ENCODE results near the gene FGF22. TPM values are rescaled to one million over a fixed set of nuclear protein-coding genes. Genes with fewer than 3 reads are reported as not detected.

The FGF22 gene
- total RNA-seq, 2 donors from 2014 or later, result 0.27 to 0.56 TPM

GRCh38 chr19:610071-610800 lies 29.4 kb upstream of the FGF22 start:
- Histone ChIP-seq H3K36me3 (no peaks in the 10 kb centered on the region), H3K9me3 (no peaks in the 10 kb centered on the region), H3K4me3 (peak overlapping the region; percentile 32), H3K27ac (no peak overlapping the region), H3K4me1 (ENCODE audit: control insufficient read depth in 1 of 2, low read depth in 2 of 2) (no peaks in the 10 kb centered on the region), H3K27me3 (replicated peaks; ENCODE audit: insufficient read depth) (no peaks in the 10 kb centered on the region)
- no peak for DNase-seq (ENCODE audit: low spot score)
- TF ChIP-seq CTCF (IDR thresholded peaks at IDR 0.05), result no peak
- no peak for ATAC-seq (ENCODE audit: insufficient number of reproducible peaks, low FRiP score, low read depth)

- DNase-seq (ENCODE audit: low spot score), result no peak
- no peaks in the 10 kb centered on the region for H3K36me3 ChIP-seq
- no peaks in the 10 kb centered on the region for H3K4me1 ChIP-seq (ENCODE audit: control insufficient read depth in 1 of 2, low read depth in 2 of 2)
- no peak for TF ChIP-seq CTCF (IDR thresholded peaks at IDR 0.05)
- no peak overlapping the region for H3K27ac ChIP-seq
- no peaks in the 10 kb centered on the region for H3K27me3 ChIP-seq (replicated peaks; ENCODE audit: insufficient read depth)
- H3K9me3 ChIP-seq, result no peaks in the 10 kb centered on the region
- no peak for ATAC-seq (ENCODE audit: insufficient number of reproducible peaks, low FRiP score, low read depth)
- peak overlapping the region; percentile 32 for H3K4me3 ChIP-seq
These were observed 28.7 kb upstream of the FGF22 start for GRCh38 chr19:610801-611480.

- no peak for TF ChIP-seq CTCF (IDR thresholded peaks at IDR 0.05)
- DNase-seq (ENCODE audit: low spot score) (no peak), ATAC-seq (ENCODE audit: insufficient number of reproducible peaks, low FRiP score, low read depth) (no peak)
- Histone ChIP-seq H3K4me1 (ENCODE audit: control insufficient read depth in 1 of 2, low read depth in 2 of 2) (no peaks in the 10 kb centered on the region), H3K36me3 (no peaks in the 10 kb centered on the region), H3K4me3 (no peak overlapping the region), H3K27ac (no peak overlapping the region), H3K27me3 (replicated peaks; ENCODE audit: insufficient read depth) (no peaks in the 10 kb centered on the region), H3K9me3 (no peaks in the 10 kb centered on the region)
These were observed 28.2 kb upstream of the FGF22 start for GRCh38 chr19:611481-611868.

GRCh38 chr19:612941-613340 lies 26.7 kb upstream of the FGF22 start:
- Histone ChIP-seq H3K36me3 (peaks cover 5% of the 10 kb centered on the region), H3K27me3 (replicated peaks; ENCODE audit: insufficient read depth) (no peaks in the 10 kb centered on the region), H3K9me3 (no peaks in the 10 kb centered on the region), H3K27ac (no peak overlapping the region), H3K4me1 (ENCODE audit: control insufficient read depth in 1 of 2, low read depth in 2 of 2) (no peaks in the 10 kb centered on the region), H3K4me3 (no peak overlapping the region)
- no peak for ATAC-seq (ENCODE audit: insufficient number of reproducible peaks, low FRiP score, low read depth)
- no peak for DNase-seq (ENCODE audit: low spot score)
- no peak for TF ChIP-seq CTCF (IDR thresholded peaks at IDR 0.05)

GRCh38 chr19:613732-614567 lies 25.7 kb upstream of the FGF22 start:
- H3K4me1 ChIP-seq (ENCODE audit: control insufficient read depth in 1 of 2, low read depth in 2 of 2), result no peaks in the 10 kb centered on the region

More at GRCh38 chr19:613732-614567, 25.7 kb upstream of the FGF22 start:
- Histone ChIP-seq H3K36me3 (peaks cover 14% of the 10 kb centered on the region), H3K27me3 (replicated peaks; ENCODE audit: insufficient read depth) (no peaks in the 10 kb centered on the region), H3K27ac (no peak overlapping the region), H3K9me3 (no peaks in the 10 kb centered on the region), H3K4me3 (no peak overlapping the region)
- ATAC-seq (ENCODE audit: insufficient number of reproducible peaks, low FRiP score, low read depth) (no peak), DNase-seq (ENCODE audit: low spot score) (no peak)
- TF ChIP-seq CTCF (IDR thresholded peaks at IDR 0.05), result no peak
